AG04450 (cell line): ENCODE measurements around the gene ANKRD23. TPM values are rescaled to one million over a fixed set of nuclear protein-coding genes. Genes with fewer than 3 reads are reported as not detected.

ENCODE experiments used
- CTCF ChIA-PET: fragments of 300-600, 350-600 bp; formaldehyde crosslinking; extraction: SDS; loops from one replicate; lab custom pipeline; 2022; ENCODE audit warnings: antibody characterized with exemption, inconsistent platforms; lab: Charles Lee
- POLR2A ChIA-PET: fragments of 350-600 bp; formaldehyde crosslinking; extraction: SDS; loops from one replicate; lab custom pipeline; 2021; ENCODE audit warnings: antibody characterized with exemption, inconsistent platforms; lab: Yijun Ruan, JAX
- DNase-seq: peaks from one replicate; pipeline ENCODE4 v3.0.0-alpha.2; 2011; ENCODE audit warnings: low read depth, low spot score
- H3K27ac ChIP-seq: one replicate; pipeline ENCODE4 v1.5.1; 2012; ENCODE audit warnings: low read depth, low read length, control low read depth
- H3K27me3 ChIP-seq: one replicate; pipeline ENCODE4 v1.6.0; 2012; ENCODE audit warnings: low read length; ENCODE audit not compliant: control insufficient read depth, insufficient read depth
- H3K4me3 ChIP-seq: 2 replicates; pipeline ENCODE4 v1.5.1; 2011; ENCODE audit warnings: mild to moderate bottlenecking, low read depth, low read length, control low read depth
- H3K9me3 ChIP-seq: 2 replicates; pipeline ENCODE4 v1.5.1; 2012; ENCODE audit warnings: low read length; ENCODE audit not compliant: control insufficient read depth, insufficient read depth
- CTCF ChIP-seq: IDR thresholded peaks from 2 replicates; pipeline ENCODE4 v1.5.1; 2011; ENCODE audit warnings: low read depth, low read length, control low read depth, inconsistent platforms
- polyA plus RNA-seq: library from polyadenylated mRNA; depleted of rRNA; stranded (reverse); fragments of >200 nt; gene quantifications from 2 replicates; pipeline ENCODE4 v1.2.3, GENCODE V29; 2011; rRNA removed
- small RNA-seq: library from RNA; depleted of rRNA; stranded (forward); fragments of <200 nt; gene quantifications from one replicate; pipeline ENCODE3, GENCODE V24; 2012; ENCODE audit warnings: low read depth; ENCODE audit not compliant: insufficient read length

Gene ANKRD23
- polyA plus RNA-seq, 1 experiment = 0.81 TPM

GRCh38 chr2:96789245-96789617 lies 54.6 kb downstream of the ANKRD23 start:
- TF ChIP-seq CTCF = no peak
- CTCF ChIA-PET = no interaction called here
- Histone ChIP-seq H3K27ac (no peak overlapping the region), H3K9me3 (no peaks in the 10 kb centered on the region), H3K4me3 (no peak overlapping the region), H3K27me3 (no peaks in the 10 kb centered on the region)
- no peak for DNase-seq
- POLR2A ChIA-PET = no interaction called here

- CTCF ChIA-PET = no interaction called here
These were observed 55.2 kb downstream of the ANKRD23 start for GRCh38 chr2:96788442-96789244.

More at GRCh38 chr2:96788442-96789244, 55.2 kb downstream of the ANKRD23 start:
- no peak overlapping the region for H3K4me3 ChIP-seq
- H3K27me3 ChIP-seq = no peaks in the 10 kb centered on the region
- POLR2A ChIA-PET = no interaction called here
- no peak for TF ChIP-seq CTCF
- no peak overlapping the region for H3K27ac ChIP-seq
- H3K9me3 ChIP-seq = no peaks in the 10 kb centered on the region
- no peak for DNase-seq

Small RNA genes within 50 kb of the gene (small RNA-seq; reads per million reads assigned to genes)
- gene MIR3127 = not detected

Other genes with a start within 250 kb of the ANKRD23 start
- gene KANSL3, start 205.7 kb downstream of the ANKRD23 start, polyA plus RNA-seq = 17.1 and 22.7 TPM in 2 replicates
- gene FER1L5, start 201.3 kb downstream of the ANKRD23 start, polyA plus RNA-seq = 0.17 and 0.20 TPM in 2 replicates
- 29.6 and 35.1 TPM in 2 replicates for gene LMAN2L, start 104.0 kb downstream of the ANKRD23 start, polyA plus RNA-seq
- 4.7 and 4.9 TPM in 2 replicates for gene CNNM4, start 83.1 kb downstream of the ANKRD23 start, polyA plus RNA-seq
- gene CNNM3, start 27.8 kb downstream of the ANKRD23 start, polyA plus RNA-seq = 5.1 and 7.1 TPM in 2 replicates
- gene ANKRD39, start 14.0 kb upstream of the ANKRD23 start, polyA plus RNA-seq = 3.8 and 6.7 TPM in 2 replicates
- gene SEMA4C, start 26.1 kb upstream of the ANKRD23 start, polyA plus RNA-seq = 16.8 and 21.4 TPM in 2 replicates
- not detected in 2 replicates for gene FAM178B, start 142.6 kb upstream of the ANKRD23 start, polyA plus RNA-seq